Measurements from ENCODE around the gene ZNF600.
"Not testable (repeated sequence)": the region's sequence is repeated elsewhere in the genome, so short reads cannot be mapped to it uniquely, and the experiment has no call there.

The ZNF600 gene

GRCh38 chr19:52786464-52787354 lies at the start of gene ZNF600:
Gene ZNF600 (minus strand): TSS chr19:52786791. CDS start chr19:52778888, 7,903 bp downstream.
- DNase-seq = not testable (repeated sequence)

GRCh38 chr19:52834289-52834688 lies 47.7 kb upstream of the ZNF600 start:
- DNase-seq = not testable (repeated sequence)

GRCh38 chr19:52833541-52833940 lies 47.0 kb upstream of the ZNF600 start:
- DNase-seq = not testable (repeated sequence)

- DNase-seq = not testable (repeated sequence)
Measured at GRCh38 chr19:52829866-52830265, 43.3 kb upstream of the ZNF600 start.

- DNase-seq = no peak
Measured at GRCh38 chr19:52825765-52826164, 39.2 kb upstream of the ZNF600 start.

- no peak for DNase-seq
Measured at GRCh38 chr19:52823676-52824075, 37.1 kb upstream of the ZNF600 start.

GRCh38 chr19:52821204-52821960 lies 34.8 kb upstream of the ZNF600 start, which contains the start of gene ZNF28:
Gene ZNF28 (minus strand): TSS chr19:52821633. CDS start chr19:52817958, 3,675 bp downstream.
- DNase-seq = peak; percentile 79

- DNase-seq = peak; percentile 40
Measured at GRCh38 chr19:52820472-52821203, 34.0 kb upstream of the ZNF600 start.

GRCh38 chr19:52809801-52810200 lies 23.2 kb upstream of the ZNF600 start:
- no peak for DNase-seq

GRCh38 chr19:52799950-52800640 lies 13.5 kb upstream of the ZNF600 start:
- not testable (repeated sequence) for DNase-seq

- no peak for DNase-seq
Measured at GRCh38 chr19:52789440-52789839, 2.8 kb upstream of the ZNF600 start.

- DNase-seq = no peak
Measured at GRCh38 chr19:52786078-52786463, 520 bp downstream of the ZNF600 start.

GRCh38 chr19:52785506-52785905 lies 1.1 kb downstream of the ZNF600 start:
- no peak for DNase-seq

- not testable (repeated sequence) for DNase-seq
Measured at GRCh38 chr19:52782864-52783263, 3.7 kb downstream of the ZNF600 start.

- DNase-seq = no peak
Measured at GRCh38 chr19:52778811-52779210, 7.8 kb downstream of the ZNF600 start.

- DNase-seq = not testable (repeated sequence)
Measured at GRCh38 chr19:52756447-52756846, 30.1 kb downstream of the ZNF600 start.

GRCh38 chr19:52749780-52750179 lies 36.8 kb downstream of the ZNF600 start:
- DNase-seq = no peak

- no peak for DNase-seq
Measured at GRCh38 chr19:52748336-52748950, 38.1 kb downstream of the ZNF600 start.

GRCh38 chr19:52745919-52746318 lies 40.7 kb downstream of the ZNF600 start:
- DNase-seq = peak; percentile 58

- DNase-seq = no peak
Measured at GRCh38 chr19:52743091-52743490, 43.5 kb downstream of the ZNF600 start.

- no peak for DNase-seq
Measured at GRCh38 chr19:52742516-52742915, 44.1 kb downstream of the ZNF600 start.

GRCh38 chr19:52741951-52742485 lies 44.6 kb downstream of the ZNF600 start:
- DNase-seq = no peak
